ENCODE results near the gene AOPEP.

- TF ChIP-seq POLR2A (IDR thresholded peaks at IDR 0.05) (no peak), CTCF (IDR thresholded peaks at IDR 0.05) (no peak), POLR2AphosphoS5 (IDR thresholded peaks at IDR 0.05) (no peak), EP300 (IDR thresholded peaks at IDR 0.05) (no peak)
These were observed 306.3 kb downstream of the AOPEP start for GRCh38 chr9:95032580-95033341.

Measured in suprapubic skin (tissue), 4 donors.